GM19467 (cell line): ENCODE measurements around the gene CNTLN.
"Not testable (repeated sequence)": the region's sequence is repeated elsewhere in the genome, so short reads cannot be mapped to it uniquely, and the experiment has no call there.

ENCODE experiments used
- ATAC-seq: cut with Tn5 transposase; IDR thresholded peaks from one replicate; pipeline ENCODE4 v1.9.1; 2021; ENCODE audit warnings: mild to moderate bottlenecking, moderate library complexity; ENCODE audit not compliant: unreplicated experiment

Gene CNTLN

GRCh38 chr9:17171309-17172094 is 36.7 kb downstream of the CNTLN start:
- ATAC-seq, result no peak

- not testable (repeated sequence) for ATAC-seq
These were observed 42.7 kb downstream of the CNTLN start for GRCh38 chr9:17177496-17177895.

GRCh38 chr9:17185481-17186029 is 50.7 kb downstream of the CNTLN start:
- no peak for ATAC-seq

DNA sequence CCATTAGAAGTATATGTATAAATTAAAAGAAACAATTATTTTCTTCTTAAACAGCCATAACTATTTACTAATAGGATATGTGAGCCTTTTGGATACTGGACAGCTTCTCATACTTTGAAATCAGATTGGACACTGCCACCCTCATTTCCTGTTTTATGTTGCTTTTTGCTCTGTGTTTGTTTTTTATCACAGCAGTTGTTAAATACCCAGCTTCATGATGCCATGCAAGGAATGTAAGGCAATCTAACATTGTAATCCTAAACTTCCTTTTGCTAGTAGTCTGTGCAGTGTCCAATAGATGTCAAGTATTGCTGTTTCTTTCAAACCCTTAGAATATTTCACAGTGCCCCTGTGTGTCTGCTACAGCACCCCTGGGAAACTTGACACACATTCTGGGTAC is 56.2 kb downstream of the CNTLN start:
- no peak for ATAC-seq

GRCh38 chr9:17204611-17205152 is 69.8 kb downstream of the CNTLN start:
- ATAC-seq, result no peak

GRCh38 chr9:17216011-17216410 is 81.2 kb downstream of the CNTLN start:
- no peak for ATAC-seq

- no peak for ATAC-seq
These were observed 81.8 kb downstream of the CNTLN start for GRCh38 chr9:17216646-17217045.

DNA sequence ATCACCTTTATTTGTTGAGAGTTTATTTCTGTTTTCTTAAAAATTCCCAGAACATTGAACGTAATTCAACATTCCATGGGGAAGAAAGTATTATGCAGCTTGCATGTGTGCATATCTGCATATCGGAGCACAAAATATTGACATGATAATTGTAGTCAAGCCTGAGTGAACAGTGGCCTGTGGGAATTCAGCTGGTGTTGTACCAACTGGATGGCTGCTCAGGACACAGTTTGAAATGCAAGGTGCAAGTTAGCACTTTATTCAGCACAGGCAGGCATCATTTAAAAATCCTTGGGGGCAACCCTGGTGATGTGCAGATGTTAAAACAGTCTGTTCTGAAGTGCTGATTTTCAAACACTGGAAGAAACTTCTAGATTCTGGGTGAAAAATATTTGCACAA is 82.4 kb downstream of the CNTLN start:
- ATAC-seq, result no peak

DNA sequence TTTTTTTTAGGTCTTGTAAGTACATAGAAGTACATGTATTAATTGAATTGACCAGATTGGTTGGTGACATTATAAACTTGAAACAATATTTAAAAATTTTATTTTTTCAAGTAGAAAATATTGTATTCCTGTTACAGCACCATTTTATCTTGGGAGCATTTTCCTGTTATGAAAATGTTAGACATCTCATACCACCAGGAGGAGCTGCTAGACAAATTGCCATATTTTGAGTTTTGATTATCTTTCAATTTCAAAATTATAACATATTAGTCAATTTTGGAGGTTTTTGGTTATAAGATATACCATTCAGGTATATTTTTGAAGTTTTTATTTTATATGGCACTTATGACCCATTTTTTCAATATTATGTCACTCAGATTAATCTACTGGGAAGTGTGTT is 84.4 kb downstream of the CNTLN start:
- ATAC-seq, result no peak

- no peak for ATAC-seq
These were observed 88.1 kb downstream of the CNTLN start for GRCh38 chr9:17222932-17223331.

GRCh38 chr9:17225407-17225806 is 90.6 kb downstream of the CNTLN start:
- no peak for ATAC-seq

DNA sequence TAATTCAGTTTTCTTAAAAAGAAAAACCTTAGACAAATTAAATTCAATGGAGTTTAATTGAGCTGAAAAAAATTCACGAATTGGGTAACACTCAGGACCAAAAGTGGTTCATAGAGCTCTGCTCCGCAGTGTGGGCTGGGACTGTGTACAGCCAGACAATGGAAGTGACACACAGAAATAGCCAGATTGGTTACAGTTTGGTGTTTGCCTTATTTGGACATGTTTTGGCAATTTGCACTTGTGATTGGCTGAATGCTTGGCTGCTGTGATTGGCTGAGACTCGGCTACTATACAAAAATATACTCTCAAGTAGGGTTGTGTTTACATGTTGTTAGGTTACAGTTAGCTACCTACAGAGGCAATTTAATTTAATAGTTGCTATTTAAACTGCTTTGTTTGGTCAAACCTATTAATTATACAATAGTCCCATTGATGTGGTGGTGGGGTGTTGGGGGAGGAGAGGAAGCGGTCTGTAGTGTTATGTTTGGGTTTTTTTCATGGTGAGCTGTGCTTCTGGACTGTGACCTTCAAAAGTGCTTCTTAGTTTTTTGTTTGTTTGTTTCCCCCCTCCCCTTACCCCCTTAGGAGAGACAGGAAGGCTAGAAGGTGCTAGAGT is 95.2 kb downstream of the CNTLN start:
- no peak for ATAC-seq

DNA sequence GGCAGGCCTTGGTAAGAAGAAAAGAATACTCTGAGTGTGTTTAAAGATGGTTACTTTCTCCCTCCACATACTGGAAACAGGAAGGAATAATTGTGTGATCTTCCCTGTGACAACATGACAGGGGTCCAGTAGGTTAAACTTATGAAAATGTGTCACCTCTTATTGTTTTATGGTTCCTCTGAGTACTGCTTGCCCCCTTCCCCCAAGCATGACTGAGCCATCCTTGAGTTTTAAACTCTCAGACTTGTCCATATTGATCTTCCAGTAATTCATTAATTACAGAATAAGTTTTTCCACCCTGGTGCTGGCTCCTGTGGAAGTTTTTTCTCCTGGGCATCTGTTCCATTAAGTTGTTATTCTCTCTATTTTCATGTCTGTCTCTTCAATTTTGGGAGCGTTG is 95.8 kb downstream of the CNTLN start:
- ATAC-seq, result no peak

GRCh38 chr9:17236147-17236546 is 101.3 kb downstream of the CNTLN start:
- ATAC-seq, result no peak

GRCh38 chr9:17246770-17247169 is 111.9 kb downstream of the CNTLN start:
- no peak for ATAC-seq

GRCh38 chr9:17251100-17251499 is 116.3 kb downstream of the CNTLN start:
- ATAC-seq, result no peak

- ATAC-seq, result not testable (repeated sequence)
These were observed 133.8 kb downstream of the CNTLN start for GRCh38 chr9:17268531-17269188.

DNA sequence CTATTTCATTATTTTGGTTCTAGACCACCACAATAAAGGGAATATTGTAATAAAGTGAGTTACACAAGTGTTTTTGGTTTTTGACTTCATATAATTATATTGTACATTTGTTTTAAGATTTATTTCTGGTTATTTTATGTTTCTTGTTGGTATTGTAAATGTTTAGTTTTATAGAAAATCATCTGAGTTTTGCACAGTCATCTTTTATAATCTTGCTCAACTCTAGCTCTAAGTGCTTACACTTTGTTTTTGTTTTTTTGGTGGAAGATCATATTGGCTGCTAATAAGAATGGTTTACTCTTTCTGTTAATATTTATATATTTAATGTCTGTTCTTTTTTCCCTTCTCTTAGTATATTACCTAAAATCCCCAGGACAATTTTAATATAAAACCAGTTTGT is 135.0 kb downstream of the CNTLN start:
- ATAC-seq, result no peak

GRCh38 chr9:17272536-17272935 is 137.7 kb downstream of the CNTLN start:
- ATAC-seq, result no peak

DNA sequence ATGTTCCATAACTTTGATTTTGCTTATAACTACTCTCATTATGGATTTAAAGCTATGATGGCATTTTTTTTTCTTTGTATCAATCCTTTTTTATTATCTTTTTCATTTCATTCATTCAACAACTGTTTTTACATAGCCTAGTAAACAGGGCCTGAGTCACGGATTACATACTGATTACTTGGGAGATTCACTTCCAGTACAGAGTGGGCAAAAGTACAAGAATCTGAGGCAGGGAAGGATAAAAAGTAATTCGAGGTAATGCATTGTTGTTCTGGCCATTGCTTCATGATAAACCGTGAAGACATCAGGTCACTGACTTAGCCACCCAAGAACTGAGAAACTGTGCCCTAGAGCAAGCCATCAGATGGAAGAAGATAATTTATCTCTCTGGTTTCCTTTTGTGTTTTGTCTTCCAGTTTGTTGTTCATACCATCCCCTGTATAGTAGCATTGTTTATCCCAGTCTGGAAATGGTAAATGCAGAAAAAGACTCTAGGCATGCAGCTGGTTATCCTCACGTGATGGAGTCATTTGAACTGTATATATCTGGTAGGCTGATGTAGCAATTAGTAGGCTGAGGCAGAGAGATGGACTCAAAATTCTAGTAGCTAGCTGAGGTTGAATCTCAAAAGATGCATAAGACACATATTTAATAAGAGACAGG is 145.6 kb downstream of the CNTLN start:
- ATAC-seq, result no peak

DNA sequence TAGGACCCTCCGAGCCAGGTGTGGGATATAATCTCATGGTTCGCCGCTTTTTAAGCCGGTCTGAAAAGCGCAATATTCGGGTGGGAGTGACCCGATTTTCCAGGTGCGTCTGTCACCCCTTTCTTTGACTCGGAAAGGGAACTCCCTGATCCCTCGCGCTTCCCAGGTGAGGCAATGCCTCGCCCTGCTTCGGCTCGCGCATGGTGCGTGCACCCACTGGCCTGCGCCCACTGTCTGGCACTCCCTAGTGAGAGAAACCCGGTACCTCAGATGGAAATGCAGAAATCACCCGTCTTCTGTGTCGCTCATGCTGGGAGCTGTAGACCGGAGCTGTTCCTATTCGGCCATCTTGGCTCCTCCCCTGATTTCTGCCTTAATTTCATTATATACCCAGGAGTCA is 155.8 kb downstream of the CNTLN start:
- not testable (repeated sequence) for ATAC-seq
